ENCODE measurements around the gene DDX1. TPM values are rescaled to one million over a fixed set of nuclear protein-coding genes. Genes with fewer than 3 reads are reported as not detected.

DDX1 gene
- total and polyA plus RNA-seq, 12 donors, result 39.4 to 122 (median 77.2) TPM

- H3K27me3 ChIP-seq, result no peaks in the 10 kb centered on the region
- WGBS, 4 donors, result 0 to 1% (median 0%) methylated on average over 8 to 30 of the region's 30 CpGs
- H3K4me3 ChIP-seq, result peak within 1 kb of the TSS; percentile 19 to 98 (median 86)
- H3K27ac ChIP-seq, result peak within 1 kb of the TSS; percentile 6 to 82 (median 80)
- H3K9me3 ChIP-seq (replicated peaks in 1 of 3), result no peaks in the 10 kb centered on the region
- H3K36me3 ChIP-seq (replicated peaks in 1 of 2), result no peaks in the 10 kb centered on the region
- intact Hi-C loops (cut with DNase I), result no loop called here
- H3K4me1 ChIP-seq (replicated peaks in 1 of 2), result peaks cover 18 to 30% of the 10 kb centered on the region in 2 donors
- peak; percentile 84 to 95 (median 88) for DNase-seq
- TF ChIP-seq POLR2A (IDR thresholded peaks at IDR 0.05) (peak in 1 of 2 donors; percentile 32), CTCF (IDR thresholded peaks at IDR 0.05) (no peak)
Measured at GRCh38 chr2:15560988-15561573, 30.6 kb upstream of the DDX1 start, which contains the start of gene NBAS. TSS of gene NBAS (minus strand) at chr2:15561334. CDS start at chr2:15561304, 30 bp downstream.

GRCh38 chr2:15561574-15562344 is 29.9 kb upstream of the DDX1 start:
- DNase-seq, result peak in 6 of 7 donors; percentile 16 to 45 (median 32)
- H3K4me3 ChIP-seq, result peak overlapping the region in 3 of 4 donors; percentile 85 to 98 (median 88)
- H3K27me3 ChIP-seq, result no peaks in the 10 kb centered on the region
- H3K27ac ChIP-seq, result peak overlapping the region; percentile 6 to 82 (median 80)
- no peak for TF ChIP-seq CTCF (IDR thresholded peaks at IDR 0.05)
- TF ChIP-seq POLR2A (IDR thresholded peaks at IDR 0.05), result no peak
- no peaks in the 10 kb centered on the region for H3K36me3 ChIP-seq (replicated peaks in 1 of 2)
- WGBS, 4 donors, result 5 to 8% (median 6%) methylated on average over 13 of the region's 13 CpGs
- H3K4me1 ChIP-seq (replicated peaks in 1 of 2), result peaks cover 18 to 30% of the 10 kb centered on the region in 2 donors
- no peaks in the 10 kb centered on the region for H3K9me3 ChIP-seq (replicated peaks in 1 of 3)
- intact Hi-C loops (cut with DNase I), result no loop called here

- H3K27ac ChIP-seq, result no peak overlapping the region
- peaks cover 18 to 28% of the 10 kb centered on the region in 2 donors for H3K4me1 ChIP-seq (replicated peaks in 1 of 2)
- H3K9me3 ChIP-seq (replicated peaks in 1 of 3), result no peaks in the 10 kb centered on the region
- 68 to 75% (median 71%) methylated on average over 6 of the region's 6 CpGs for WGBS, 4 donors
- no peak for TF ChIP-seq CTCF (IDR thresholded peaks at IDR 0.05)
- no peak for TF ChIP-seq POLR2A (IDR thresholded peaks at IDR 0.05)
- no peaks in the 10 kb centered on the region for H3K27me3 ChIP-seq
- no peak for DNase-seq
- H3K36me3 ChIP-seq (replicated peaks in 1 of 2), result no peaks in the 10 kb centered on the region
- intact Hi-C loops (cut with DNase I), result no loop called here
- H3K4me3 ChIP-seq, result no peak overlapping the region
Measured at GRCh38 chr2:15562354-15563031, 29.2 kb upstream of the DDX1 start.

Measured in adrenal gland (tissue), 12 donors.